ENCODE measurements around the gene MTCH2. TPM values are rescaled to one million over a fixed set of nuclear protein-coding genes. Genes with fewer than 3 reads are reported as not detected.

MTCH2 gene
- total RNA-seq, 1 experiment from 2014 or later: 176 TPM

GRCh38 chr11:47661245-47661644, 18.9 kb upstream of the MTCH2 start:
- Histone ChIP-seq H3K23ac (ENCODE audit: insufficient read length, low read depth, low read length) (no peak overlapping the region), H3K79me2 (ENCODE audit: insufficient read depth, low read length) (no peaks in the 10 kb centered on the region), H4K8ac (replicated peaks; ENCODE audit: insufficient read length, low read depth, low read length) (no peak overlapping the region), H3K27me3 (ENCODE audit: insufficient read depth, low read length) (no peaks in the 10 kb centered on the region), H3K27ac (ENCODE audit: insufficient read length, low read depth, low read length) (no peak overlapping the region), H3K14ac (ENCODE audit: insufficient read depth, low read length) (no peak overlapping the region), H2BK20ac (ENCODE audit: low read depth, low read length, poor library complexity, severe bottlenecking) (no peak overlapping the region), H2BK12ac (ENCODE audit: insufficient read length, low read depth, low read length) (no peak overlapping the region), H3K4me1 (ENCODE audit: insufficient read depth, low read length) (no peaks in the 10 kb centered on the region), H4K5ac (ENCODE audit: insufficient read length, low read depth, low read length) (no peak overlapping the region), H2BK15ac (ENCODE audit: low read depth, low read length) (no peak overlapping the region), H3K56ac (ENCODE audit: insufficient read length, low read depth, low read length) (no peak overlapping the region), H3K18ac (ENCODE audit: insufficient read length, low read depth, low read length) (no peak overlapping the region), H3K4me2 (ENCODE audit: insufficient read depth, insufficient read length, low read length) (no peak overlapping the region), H4K20me1 (ENCODE audit: control insufficient read depth, insufficient read depth, insufficient read length) (no peaks in the 10 kb centered on the region), H2BK5ac (ENCODE audit: insufficient read length, low read length) (no peak overlapping the region), H2AK5ac (ENCODE audit: insufficient read length, low read length) (no peak overlapping the region), H4K91ac (ENCODE audit: insufficient read length, low read depth, low read length) (no peak overlapping the region), H3K4ac (ENCODE audit: low read depth, low read length) (no peak overlapping the region), H3K23me2 (ENCODE audit: insufficient read length, low read depth, low read length, poor library complexity, severe bottlenecking) (no peaks in the 10 kb centered on the region), H2AFZ (ENCODE audit: low read length) (no peak overlapping the region), H3T11ph (ENCODE audit: low read length) (no peak overlapping the region), H3K9me3 (ENCODE audit: control insufficient read depth, low read depth, low read length) (no peaks in the 10 kb centered on the region), H3K9ac (ENCODE audit: extremely low read depth, insufficient read length, low read length) (no peak overlapping the region), H3K79me1 (ENCODE audit: insufficient read depth, low read depth, low read length, poor library complexity, severe bottlenecking) (no peaks in the 10 kb centered on the region), H2BK120ac (ENCODE audit: low read depth, low read length, poor library complexity, severe bottlenecking) (no peak overlapping the region)
- Mint-ChIP-seq H3K4me1 (peaks cover 3 to 4% of the 10 kb centered on the region in 2 experiments; a peak in 2 of 4 replicates), H3K27me3 (ENCODE audit: low read depth) (0 out of 2 replicates have a peak, but pooled peaks cover 2% of the 10 kb centered on the region), H3K36me3 (ENCODE audit: insufficient read depth in 1 of 3, low read depth in 3 of 3) (no peaks in the 10 kb centered on the region), H3K4me3 (no peak overlapping the region), H3K27ac (no peak overlapping the region), H3K9me3 (no peaks in the 10 kb centered on the region)
- no peak for DNase-seq
- no CpG with 5 or more reads among the region's 2 CpGs for WGBS (ENCODE audit: extremely low coverage, insufficient read length, low lambda C conversion rate)
- no peak for TF ChIP-seq CTCF (conservative IDR thresholded peaks at IDR 0.05)
